VCaP (cell line): ENCODE data around the gene CIPC.

Source experiments
- H3K27ac ChIP-seq: fragments of 450-650 bp; 2 replicates; pipeline ENCODE4 v1.5.1; 2017
- TF ChIP-seq, protein P1 (sequence below): fragments of 450-650 bp; conservative IDR thresholded peaks from 2 replicates; pipeline ENCODE4 v1.5.1; 2017; ENCODE audit warnings: mild to moderate bottlenecking, moderate library complexity

CIPC gene

DNA sequence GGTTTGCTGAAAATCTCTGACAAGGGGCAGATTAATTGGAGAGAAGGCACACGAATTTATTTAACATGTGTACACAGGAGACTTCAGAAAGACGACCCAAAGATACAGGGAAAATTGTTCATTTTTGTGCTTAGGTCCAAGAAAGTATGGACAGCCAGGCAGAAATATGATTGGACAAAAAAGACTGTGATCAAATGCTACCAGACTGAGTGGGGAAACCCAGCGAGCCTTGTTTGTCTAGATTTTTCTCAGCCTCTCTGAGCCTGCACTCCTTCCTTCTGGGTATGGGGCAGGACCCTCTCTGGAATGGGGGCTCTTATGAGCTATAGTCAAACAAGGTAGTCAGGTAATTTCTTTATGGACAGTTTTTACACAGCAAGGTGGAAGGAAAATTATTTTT, 10.4 kb upstream of the CIPC start:
- TF ChIP-seq, protein P1, sequence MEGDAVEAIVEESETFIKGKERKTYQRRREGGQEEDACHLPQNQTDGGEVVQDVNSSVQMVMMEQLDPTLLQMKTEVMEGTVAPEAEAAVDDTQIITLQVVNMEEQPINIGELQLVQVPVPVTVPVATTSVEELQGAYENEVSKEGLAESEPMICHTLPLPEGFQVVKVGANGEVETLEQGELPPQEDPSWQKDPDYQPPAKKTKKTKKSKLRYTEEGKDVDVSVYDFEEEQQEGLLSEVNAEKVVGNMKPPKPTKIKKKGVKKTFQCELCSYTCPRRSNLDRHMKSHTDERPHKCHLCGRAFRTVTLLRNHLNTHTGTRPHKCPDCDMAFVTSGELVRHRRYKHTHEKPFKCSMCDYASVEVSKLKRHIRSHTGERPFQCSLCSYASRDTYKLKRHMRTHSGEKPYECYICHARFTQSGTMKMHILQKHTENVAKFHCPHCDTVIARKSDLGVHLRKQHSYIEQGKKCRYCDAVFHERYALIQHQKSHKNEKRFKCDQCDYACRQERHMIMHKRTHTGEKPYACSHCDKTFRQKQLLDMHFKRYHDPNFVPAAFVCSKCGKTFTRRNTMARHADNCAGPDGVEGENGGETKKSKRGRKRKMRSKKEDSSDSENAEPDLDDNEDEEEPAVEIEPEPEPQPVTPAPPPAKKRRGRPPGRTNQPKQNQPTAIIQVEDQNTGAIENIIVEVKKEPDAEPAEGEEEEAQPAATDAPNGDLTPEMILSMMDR = no peak

DNA sequence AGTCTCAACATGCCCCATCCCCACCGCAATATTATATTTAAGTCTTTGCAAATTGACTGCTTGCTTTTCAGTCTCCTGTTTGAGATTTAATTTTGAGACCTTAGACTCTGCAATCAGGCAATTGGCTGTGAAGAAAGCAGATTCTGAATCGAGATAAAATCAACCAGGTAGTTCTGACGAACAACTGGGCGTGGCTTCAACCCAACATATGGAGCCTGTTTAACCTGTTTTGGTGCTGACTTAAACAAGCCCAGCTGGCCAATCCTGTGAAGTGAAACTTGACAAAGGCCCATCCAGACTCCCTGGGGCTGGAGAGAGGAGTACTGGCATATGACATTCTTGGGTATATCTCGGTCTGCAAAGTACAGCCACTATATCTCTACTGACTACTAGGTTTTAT, 9.8 kb upstream of the CIPC start:
- peak overlapping the region; percentile 88 for H3K27ac ChIP-seq
- TF ChIP-seq, protein P1 = no peak

More for the DNA sequence above, 10.4 kb upstream of the CIPC start:
- peak overlapping the region; percentile 88 for H3K27ac ChIP-seq

DNA sequence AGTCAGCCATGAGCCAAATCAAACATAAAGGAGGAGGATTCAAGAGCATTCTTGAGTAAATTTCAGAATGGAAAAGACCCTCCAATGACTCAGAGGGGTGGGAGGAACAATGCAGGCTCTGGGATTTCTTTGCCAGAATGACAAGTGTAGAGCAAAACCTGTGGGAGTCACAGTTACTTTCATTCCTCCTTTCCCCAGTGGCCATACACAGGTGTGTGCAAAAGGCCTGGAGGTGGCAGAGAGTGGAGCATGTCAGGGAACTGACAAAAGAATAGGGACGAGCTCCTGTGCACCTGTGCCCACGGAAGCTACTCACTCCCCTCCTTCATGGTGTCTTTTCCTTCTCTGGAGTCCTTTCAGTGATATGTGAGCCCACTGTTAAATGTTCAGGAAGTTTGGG, 9.4 kb upstream of the CIPC start:
- TF ChIP-seq, protein P1 = no peak
- peak overlapping the region; percentile 88 for H3K27ac ChIP-seq

DNA sequence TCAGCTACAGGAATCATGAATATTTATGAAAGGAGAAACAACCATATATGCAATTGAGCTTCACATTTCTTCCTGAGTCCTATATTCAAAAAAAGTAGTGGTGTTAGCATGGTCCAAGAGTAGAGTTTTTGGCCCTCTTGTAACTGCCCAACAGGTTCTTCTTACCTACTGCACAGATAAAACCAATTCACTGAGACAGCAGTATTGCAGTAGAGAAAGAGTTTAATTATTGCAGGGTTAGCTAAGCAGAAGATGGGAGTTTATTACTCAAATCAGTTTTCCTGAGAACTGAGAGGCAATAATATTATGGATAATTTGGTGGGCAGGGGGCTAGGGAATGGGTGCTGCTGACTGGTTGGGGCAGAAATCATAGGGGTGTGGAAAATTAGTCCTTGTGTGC, 6.5 kb upstream of the CIPC start:
- TF ChIP-seq, protein P1 = no peak
- no peak overlapping the region for H3K27ac ChIP-seq

DNA sequence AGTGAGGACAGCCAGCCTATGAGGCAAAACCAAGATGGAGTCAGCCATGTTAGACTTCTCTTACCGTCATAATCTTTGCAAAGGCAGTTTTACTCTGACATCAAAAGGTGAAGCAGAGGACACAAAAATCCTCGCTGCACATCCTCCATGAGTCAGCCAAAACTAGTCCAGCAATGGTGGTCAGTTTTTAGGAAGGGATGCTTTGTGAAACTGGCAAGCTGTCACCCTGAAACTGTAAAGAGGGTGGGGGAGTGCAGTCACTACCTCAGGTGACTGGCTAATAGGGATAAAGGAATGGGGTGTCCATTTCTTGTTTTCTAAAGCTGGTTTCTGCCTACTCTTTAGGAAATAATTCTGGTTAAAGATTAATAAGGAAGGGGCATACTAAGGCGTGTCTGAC, 5.4 kb upstream of the CIPC start:
- TF ChIP-seq, protein P1 = no peak
- no peak overlapping the region for H3K27ac ChIP-seq

DNA sequence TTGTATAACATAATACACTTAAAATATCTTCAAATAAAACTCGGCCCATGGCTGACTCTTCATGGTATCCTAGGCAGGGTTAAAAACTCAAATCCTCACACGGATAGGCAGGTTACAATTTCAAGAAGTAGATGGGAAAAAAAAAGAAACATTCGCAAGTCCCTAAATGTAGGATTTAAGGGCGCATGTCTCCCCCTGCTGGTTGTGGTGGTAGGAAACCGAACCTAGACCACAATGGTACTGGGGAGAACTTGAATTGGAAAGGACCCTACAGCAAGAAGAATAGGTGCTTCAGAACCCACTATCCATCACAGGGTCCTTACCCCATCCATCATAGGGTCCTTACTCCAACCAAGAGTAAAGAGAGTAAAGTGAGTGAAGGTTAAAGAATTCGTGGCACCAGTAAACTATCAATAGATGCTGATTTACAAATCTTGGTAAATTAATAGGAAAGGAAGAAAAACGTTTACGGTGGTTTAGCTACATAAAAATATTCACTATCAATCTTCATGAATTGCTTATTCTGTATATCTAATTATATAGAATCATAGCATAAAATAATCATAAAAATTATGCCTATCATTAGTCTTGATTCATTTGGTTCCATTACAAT, 3.3 kb upstream of the CIPC start:
- TF ChIP-seq, protein P1 = peak; percentile 82
- no peak overlapping the region for H3K27ac ChIP-seq

DNA sequence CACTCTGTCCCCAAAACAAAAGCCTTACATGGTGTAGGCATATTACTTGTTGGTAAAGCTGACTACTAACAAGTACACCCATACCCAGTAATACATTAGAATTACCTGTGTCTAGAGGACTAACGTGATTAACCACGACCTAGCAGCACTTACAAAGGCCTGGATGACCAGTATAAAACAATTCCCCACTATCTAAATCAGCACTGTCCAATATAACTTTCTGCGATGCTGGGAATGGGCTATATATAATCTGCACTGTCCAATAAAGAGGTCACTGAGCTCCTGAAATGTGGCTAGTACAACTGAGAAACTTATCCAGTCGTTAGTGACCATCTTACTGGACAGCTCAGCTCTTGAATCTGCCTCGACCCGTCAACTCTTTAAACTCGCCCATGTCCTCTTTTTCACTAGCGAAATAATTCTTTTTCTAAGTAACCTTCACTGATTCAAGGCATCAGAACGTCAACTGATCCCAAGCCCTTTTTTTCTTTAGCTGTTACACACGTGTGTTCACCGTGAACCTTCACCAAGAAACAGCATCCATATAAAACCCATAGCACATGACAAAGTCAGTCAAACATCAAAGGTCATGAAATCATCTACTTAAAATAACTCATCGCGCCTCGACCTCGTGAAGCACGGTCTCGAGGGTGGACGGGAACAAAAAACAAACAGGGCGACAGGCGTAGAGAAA, 905 bp upstream of the CIPC start:
- TF ChIP-seq, protein P1 = no peak
- peak overlapping the region; percentile 97 for H3K27ac ChIP-seq
